ENCODE measurements around the gene ENOX1. TPM values are rescaled to one million over a fixed set of nuclear protein-coding genes. Genes with fewer than 3 reads are reported as not detected.

The ENOX1 gene
- total and polyA plus RNA-seq, 4 experiments from 2014 or later = not detected

GRCh38 chr13:43270130-43270830 is 516.5 kb downstream of the ENOX1 start:
- intact Hi-C loops (cut with micrococcal nuclease) = no loop called here
- no peaks in the 10 kb centered on the region for H3K36me3 Mint-ChIP-seq
- POLR2A ChIA-PET (ENCODE audit: partially characterized antibody) = no interaction called here

DNA sequence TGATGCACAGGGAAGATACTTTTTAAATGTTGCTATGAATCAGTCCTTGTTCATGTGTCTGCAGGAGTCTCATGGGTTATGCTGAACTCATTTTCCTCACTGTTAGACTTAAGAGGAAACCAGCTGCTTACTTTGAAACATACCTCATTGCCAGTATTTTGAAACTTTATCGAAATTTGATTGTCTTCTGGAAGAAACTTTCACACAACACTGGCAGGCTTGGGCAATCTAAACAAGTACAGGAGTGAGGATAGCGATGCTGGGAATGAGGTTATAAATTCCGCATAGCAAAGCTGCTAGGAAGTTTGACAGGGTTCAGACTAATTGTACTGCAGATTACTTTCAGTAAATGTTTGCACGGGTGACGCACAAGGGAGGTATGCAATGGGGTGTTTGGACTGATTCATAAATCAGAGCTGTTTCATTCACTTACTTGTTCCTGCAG is 517.7 kb downstream of the ENOX1 start:
- no peak overlapping the region for H3K4me3 ChIP-seq (ENCODE audit: low read length in 2 of 2)
- H3K9me3 Mint-ChIP-seq = peaks cover 0 to 2% (median 0%) of the 10 kb centered on the region in 8 donors
- H3K4me1 Mint-ChIP-seq = no peaks in the 10 kb centered on the region
- POLR2A ChIA-PET (ENCODE audit: partially characterized antibody) = no interaction called here
- intact Hi-C loops (cut with micrococcal nuclease) = no loop called here
- no peaks in the 10 kb centered on the region for H3K9me3 ChIP-seq (ENCODE audit: control insufficient read depth in 1 of 2, low read length in 2 of 2)
- CTCF ChIA-PET (ENCODE audit: partially characterized antibody) = no interaction called here
- no peaks in the 10 kb centered on the region for H3K4me1 ChIP-seq (ENCODE audit: insufficient read depth, low read length)
- H3K27me3 Mint-ChIP-seq = peaks cover 7 to 9% of the 10 kb centered on the region in 2 donors
- H3K4me3 Mint-ChIP-seq = no peak overlapping the region
- DNase-seq = no peak
- H3K36me3 ChIP-seq (ENCODE audit: insufficient read depth, low read length) = no peaks in the 10 kb centered on the region
- no peaks in the 10 kb centered on the region for H3K36me3 Mint-ChIP-seq
- no peaks in the 10 kb centered on the region for H3K27me3 ChIP-seq (ENCODE audit: insufficient read depth, low read length)
- no peak overlapping the region for H3K27ac ChIP-seq (ENCODE audit: low read depth, low read length)
- no peak overlapping the region for H3K27ac Mint-ChIP-seq

More at GRCh38 chr13:43270130-43270830, 516.5 kb downstream of the ENOX1 start:
- Histone ChIP-seq H3K27me3 (ENCODE audit: insufficient read depth, low read length) (no peaks in the 10 kb centered on the region), H3K4me3 (ENCODE audit: low read length in 2 of 2) (no peak overlapping the region), H3K9me3 (ENCODE audit: control insufficient read depth in 1 of 2, low read length in 2 of 2) (no peaks in the 10 kb centered on the region), H3K27ac (ENCODE audit: low read depth, low read length) (no peak overlapping the region), H3K4me1 (ENCODE audit: insufficient read depth, low read length) (no peaks in the 10 kb centered on the region), H3K36me3 (ENCODE audit: insufficient read depth, low read length) (no peaks in the 10 kb centered on the region)
- H3K4me1 Mint-ChIP-seq = no peaks in the 10 kb centered on the region
- no peak overlapping the region for H3K4me3 Mint-ChIP-seq
- H3K9me3 Mint-ChIP-seq = peaks cover 0 to 2% (median 0%) of the 10 kb centered on the region in 8 donors
- CTCF ChIA-PET (ENCODE audit: partially characterized antibody) = no interaction called here
- no peak overlapping the region for H3K27ac Mint-ChIP-seq
- H3K27me3 Mint-ChIP-seq = peaks cover 7 to 9% of the 10 kb centered on the region in 2 donors
- DNase-seq = no peak

GRCh38 chr13:43268632-43269031 is 518.1 kb downstream of the ENOX1 start:
- Mint-ChIP-seq H3K4me3 (no peak overlapping the region), H3K9me3 (peaks cover 0 to 2% (median 0%) of the 10 kb centered on the region in 8 donors), H3K27me3 (peaks cover 7 to 9% of the 10 kb centered on the region in 2 donors), H3K4me1 (no peaks in the 10 kb centered on the region), H3K27ac (no peak overlapping the region), H3K36me3 (no peaks in the 10 kb centered on the region)
- POLR2A ChIA-PET (ENCODE audit: partially characterized antibody) = no interaction called here
- Histone ChIP-seq H3K27ac (ENCODE audit: low read depth, low read length) (no peak overlapping the region), H3K9me3 (ENCODE audit: control insufficient read depth in 1 of 2, low read length in 2 of 2) (no peaks in the 10 kb centered on the region), H3K4me1 (ENCODE audit: insufficient read depth, low read length) (no peaks in the 10 kb centered on the region), H3K27me3 (ENCODE audit: insufficient read depth, low read length) (no peaks in the 10 kb centered on the region), H3K36me3 (ENCODE audit: insufficient read depth, low read length) (no peaks in the 10 kb centered on the region), H3K4me3 (ENCODE audit: low read length in 2 of 2) (no peak overlapping the region)
- no peak for DNase-seq
- CTCF ChIA-PET (ENCODE audit: partially characterized antibody) = interaction anchor here (1.5 kb wide), 1 partner anchor 19 kb away, joined by 3 read pairs; no protein-coding TSS in a partner anchor
- intact Hi-C loops (cut with micrococcal nuclease) = no loop called here

- Mint-ChIP-seq H3K9me3 (peaks cover 0 to 1% (median 0%) of the 10 kb centered on the region in 8 donors), H3K4me1 (no peaks in the 10 kb centered on the region), H3K4me3 (no peak overlapping the region), H3K27me3 (peaks cover 2 to 6% of the 10 kb centered on the region in 2 donors), H3K27ac (no peak overlapping the region), H3K36me3 (no peaks in the 10 kb centered on the region)
- H3K27ac ChIP-seq (ENCODE audit: low read depth, low read length) = no peak overlapping the region
- no peaks in the 10 kb centered on the region for H3K36me3 ChIP-seq (ENCODE audit: insufficient read depth, low read length)
- DNase-seq = no peak
- ChIA-PET POLR2A (ENCODE audit: partially characterized antibody) (no interaction called here), CTCF (ENCODE audit: partially characterized antibody) (interaction anchor here (1.5 kb wide), 1 partner anchor 18 kb away, joined by 3 read pairs; no protein-coding TSS in a partner anchor)
- H3K27me3 ChIP-seq (ENCODE audit: insufficient read depth, low read length) = no peaks in the 10 kb centered on the region
- no peaks in the 10 kb centered on the region for H3K9me3 ChIP-seq (ENCODE audit: control insufficient read depth in 1 of 2, low read length in 2 of 2)
- intact Hi-C loops (cut with micrococcal nuclease) = no loop called here
- H3K4me1 ChIP-seq (ENCODE audit: insufficient read depth, low read length) = no peaks in the 10 kb centered on the region
- H3K4me3 ChIP-seq (ENCODE audit: low read length in 2 of 2) = no peak overlapping the region
Measured at GRCh38 chr13:43267916-43268315, 518.9 kb downstream of the ENOX1 start.

GRCh38 chr13:43266936-43267615 is 519.7 kb downstream of the ENOX1 start:
- Mint-ChIP-seq H3K9me3 (no peaks in the 10 kb centered on the region), H3K36me3 (no peaks in the 10 kb centered on the region), H3K27ac (no peak overlapping the region), H3K4me1 (no peaks in the 10 kb centered on the region), H3K27me3 (peaks cover 0 to 3% of the 10 kb centered on the region in 2 donors), H3K4me3 (no peak overlapping the region)
- H3K36me3 ChIP-seq (ENCODE audit: insufficient read depth, low read length) = no peaks in the 10 kb centered on the region
- H3K27ac ChIP-seq (ENCODE audit: low read depth, low read length) = no peak overlapping the region
- no peak for DNase-seq
- no peak overlapping the region for H3K4me3 ChIP-seq (ENCODE audit: low read length in 2 of 2)
- intact Hi-C loops (cut with micrococcal nuclease) = no loop called here
- H3K4me1 ChIP-seq (ENCODE audit: insufficient read depth, low read length) = no peaks in the 10 kb centered on the region
- H3K9me3 ChIP-seq (ENCODE audit: control insufficient read depth in 1 of 2, low read length in 2 of 2) = no peaks in the 10 kb centered on the region
- no peaks in the 10 kb centered on the region for H3K27me3 ChIP-seq (ENCODE audit: insufficient read depth, low read length)
- CTCF ChIA-PET (ENCODE audit: partially characterized antibody) = interaction anchor here (1.5 kb wide), 1 partner anchor 17 kb away, joined by 3 read pairs; no protein-coding TSS in a partner anchor
- POLR2A ChIA-PET (ENCODE audit: partially characterized antibody) = no interaction called here

DNA sequence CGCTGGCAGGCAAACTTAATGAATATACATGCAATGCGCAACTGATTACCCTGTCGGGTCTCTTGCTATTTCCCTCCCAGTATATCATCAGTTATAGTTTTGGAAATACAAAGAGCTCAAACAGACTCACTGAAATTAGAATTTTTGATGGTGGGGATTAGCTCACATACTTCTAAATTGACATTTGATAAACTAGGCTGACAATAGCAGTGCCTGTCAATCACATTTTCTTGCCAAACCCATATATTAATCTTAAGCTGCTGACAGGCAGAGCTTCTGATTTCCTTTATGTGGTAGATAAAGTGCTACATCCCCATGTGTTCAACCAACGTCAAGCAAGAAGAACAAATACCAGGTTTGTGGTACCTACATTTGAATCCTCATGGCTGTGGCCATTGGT is 521.7 kb downstream of the ENOX1 start:
- H3K4me3 ChIP-seq (ENCODE audit: low read length in 2 of 2) = no peak overlapping the region
- Mint-ChIP-seq H3K36me3 (no peaks in the 10 kb centered on the region), H3K4me1 (no peaks in the 10 kb centered on the region), H3K9me3 (peaks cover 0 to 6% (median 0%) of the 10 kb centered on the region in 8 donors), H3K4me3 (no peak overlapping the region), H3K27me3 (peaks cover 0 to 1% of the 10 kb centered on the region in 2 donors), H3K27ac (no peak overlapping the region)
- H3K27ac ChIP-seq (ENCODE audit: low read depth, low read length) = no peak overlapping the region
- H3K27me3 ChIP-seq (ENCODE audit: insufficient read depth, low read length) = no peaks in the 10 kb centered on the region
- no peak for DNase-seq
- H3K4me1 ChIP-seq (ENCODE audit: insufficient read depth, low read length) = no peaks in the 10 kb centered on the region
- H3K9me3 ChIP-seq (ENCODE audit: control insufficient read depth in 1 of 2, low read length in 2 of 2) = no peaks in the 10 kb centered on the region
- no peaks in the 10 kb centered on the region for H3K36me3 ChIP-seq (ENCODE audit: insufficient read depth, low read length)
- intact Hi-C loops (cut with micrococcal nuclease) = no loop called here
- ChIA-PET POLR2A (ENCODE audit: partially characterized antibody) (no interaction called here), CTCF (ENCODE audit: partially characterized antibody) (no interaction called here)

DNA sequence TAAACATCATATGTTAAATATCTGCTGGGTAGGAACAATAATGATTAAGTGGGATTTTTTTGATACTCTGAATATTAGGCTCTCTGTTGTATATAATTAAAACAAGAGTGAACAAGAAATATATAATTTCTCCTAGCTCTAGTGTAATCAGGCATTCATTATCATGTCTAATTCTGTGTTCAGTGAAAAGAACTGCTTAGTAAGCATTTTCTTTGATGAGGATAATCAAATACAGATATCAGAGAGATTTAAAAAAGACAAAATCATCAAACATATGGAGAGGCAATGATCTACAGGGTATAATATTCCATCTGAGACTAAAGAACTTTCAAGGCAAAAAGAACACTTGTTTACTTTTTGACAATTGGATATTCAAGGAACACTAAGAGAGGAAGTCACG is 522.3 kb downstream of the ENOX1 start:
- Mint-ChIP-seq H3K27me3 (peaks cover 0 to 1% of the 10 kb centered on the region in 2 donors), H3K4me1 (no peaks in the 10 kb centered on the region), H3K36me3 (no peaks in the 10 kb centered on the region), H3K27ac (no peak overlapping the region), H3K4me3 (no peak overlapping the region), H3K9me3 (peaks cover 0 to 6% (median 0%) of the 10 kb centered on the region in 8 donors)
- ChIA-PET CTCF (ENCODE audit: partially characterized antibody) (no interaction called here), POLR2A (ENCODE audit: partially characterized antibody) (no interaction called here)
- no peak overlapping the region for H3K4me3 ChIP-seq (ENCODE audit: low read length in 2 of 2)
- intact Hi-C loops (cut with micrococcal nuclease) = no loop called here
- H3K27ac ChIP-seq (ENCODE audit: low read depth, low read length) = no peak overlapping the region
- no peaks in the 10 kb centered on the region for H3K4me1 ChIP-seq (ENCODE audit: insufficient read depth, low read length)
- no peaks in the 10 kb centered on the region for H3K9me3 ChIP-seq (ENCODE audit: control insufficient read depth in 1 of 2, low read length in 2 of 2)
- no peak for DNase-seq
- no peaks in the 10 kb centered on the region for H3K36me3 ChIP-seq (ENCODE audit: insufficient read depth, low read length)
- no peaks in the 10 kb centered on the region for H3K27me3 ChIP-seq (ENCODE audit: insufficient read depth, low read length)

Data from CD4-positive, alpha-beta memory T cell (primary cell).